ENCODE measurements around the gene CAPN15.
A peak's percentile ranks its signal among the peaks of the same experiment; 100 is the strongest.

CAPN15 gene

GRCh38 chr16:561957-562938 is 34.7 kb downstream of the CAPN15 start:
- FAIRE-seq (no peak), DNase-seq (ENCODE audit: insufficient read length, low spot score) (no peak)
- no peak for TF ChIP-seq POLR2A (IDR thresholded peaks at IDR 0.05; ENCODE audit: low read depth, low read length)

- no peak for DNase-seq (ENCODE audit: insufficient read length, low spot score)
- no peak for FAIRE-seq
- TF ChIP-seq POLR2A (IDR thresholded peaks at IDR 0.05; ENCODE audit: low read depth, low read length), result no peak
Measured at GRCh38 chr16:563072-563644, 35.6 kb downstream of the CAPN15 start.

- FAIRE-seq (no peak), DNase-seq (ENCODE audit: insufficient read length, low spot score) (no peak)
- no peak for TF ChIP-seq POLR2A (IDR thresholded peaks at IDR 0.05; ENCODE audit: low read depth, low read length)
Measured at GRCh38 chr16:564690-565418, 37.3 kb downstream of the CAPN15 start.

- DNase-seq (ENCODE audit: insufficient read length, low spot score) (no peak), FAIRE-seq (no peak)
- TF ChIP-seq POLR2A (IDR thresholded peaks at IDR 0.05; ENCODE audit: low read depth, low read length), result no peak
Measured at GRCh38 chr16:565419-566330, 38.2 kb downstream of the CAPN15 start.

- peak; percentile 82 for DNase-seq (ENCODE audit: insufficient read length, low spot score)
- FAIRE-seq, result no peak
- TF ChIP-seq POLR2A (IDR thresholded peaks at IDR 0.05; ENCODE audit: low read depth, low read length), result no peak
Measured at GRCh38 chr16:566475-567372, 39.2 kb downstream of the CAPN15 start, which contains the start of gene NHLRC4. Gene NHLRC4, plus strand, starts transcription at chr16:567005. Its CDS starts 1,043 bp downstream, at chr16:568048.

- FAIRE-seq (no peak), DNase-seq (ENCODE audit: insufficient read length, low spot score) (no peak)
- no peak for TF ChIP-seq POLR2A (IDR thresholded peaks at IDR 0.05; ENCODE audit: low read depth, low read length)
Measured at GRCh38 chr16:567373-568256, 40.1 kb downstream of the CAPN15 start.

- no peak for TF ChIP-seq POLR2A (IDR thresholded peaks at IDR 0.05; ENCODE audit: low read depth, low read length)
- FAIRE-seq, result no peak
- DNase-seq (ENCODE audit: insufficient read length, low spot score), result no peak
Measured at GRCh38 chr16:568401-569258, 41.1 kb downstream of the CAPN15 start.

- no peak for FAIRE-seq
- peak; percentile 91 for DNase-seq (ENCODE audit: insufficient read length, low spot score)
- TF ChIP-seq POLR2A (IDR thresholded peaks at IDR 0.05; ENCODE audit: low read depth, low read length), result no peak
Measured at GRCh38 chr16:569445-570254, 42.1 kb downstream of the CAPN15 start, which contains the start of gene PIGQ. Gene PIGQ, plus strand, starts transcription at chr16:569968. Its CDS starts 4,107 bp downstream, at chr16:574075.

- DNase-seq (ENCODE audit: insufficient read length, low spot score), result no peak
- TF ChIP-seq POLR2A (IDR thresholded peaks at IDR 0.05; ENCODE audit: low read depth, low read length), result no peak
- FAIRE-seq, result no peak
Measured at GRCh38 chr16:572865-573650, 45.5 kb downstream of the CAPN15 start.
